ENCODE data around the gene APRT.

GRCh38 chr16:88815227-88815626 is 3.5 kb upstream of the APRT start:
- TF ChIP-seq EZH2 (IDR thresholded peaks at IDR 0.05; ENCODE audit: borderline replicate concordance, low read length), result no peak
- TF ChIP-seq CTCF (IDR thresholded peaks at IDR 0.05; ENCODE audit: low read length), result no peak

All from OCI-LY1 (cell line).